Liver (tissue), 9 donors: ENCODE measurements around the gene CDK8. TPM values are rescaled to one million over a fixed set of nuclear protein-coding genes. Genes with fewer than 3 reads are reported as not detected.

Source experiments
- DNase-seq: peaks from one replicate; pipeline ENCODE4 v3.0.0-alpha.2; 2017; ENCODE audit warnings: low spot score
- H3K27ac ChIP-seq, 2 donors: one replicate each; pipeline ENCODE4 v1.7.0; 2013; ENCODE audit warnings: inconsistent platforms in 2 of 2, low read length in 2 of 2, control low read depth in 1 of 2, low read depth in 1 of 2, mild to moderate bottlenecking in 1 of 2
- H3K27me3 ChIP-seq, 4 donors: one replicate each; pipeline versions ENCODE4 v1.6.1 to v1.7.0; 2013; ENCODE audit warnings: low read length in 3 of 4, inconsistent platforms in 1 of 4, mild to moderate bottlenecking in 1 of 4, moderate library complexity in 1 of 4; ENCODE audit not compliant: control insufficient read depth in 4 of 4, insufficient read depth in 4 of 4
- H3K36me3 ChIP-seq, 4 donors: one replicate each; pipeline versions ENCODE4 v1.6.1 to v1.7.0; 2013; ENCODE audit warnings: low read length in 3 of 4, mild to moderate bottlenecking in 3 of 4, low read depth in 1 of 4, moderate library complexity in 1 of 4; ENCODE audit not compliant: control insufficient read depth in 4 of 4, insufficient read depth in 3 of 4
- H3K4me1 ChIP-seq, 4 donors: one replicate each; pipeline versions ENCODE4 v1.6.1 to v1.7.0; 2013; ENCODE audit warnings: low read length in 3 of 4, mild to moderate bottlenecking in 3 of 4, moderate library complexity in 1 of 4; ENCODE audit not compliant: control insufficient read depth in 4 of 4, insufficient read depth in 4 of 4
- H3K4me3 ChIP-seq, 3 donors: one replicate each; pipeline versions ENCODE4 v1.6.1 to v1.7.0; 2013; ENCODE audit warnings: low read length in 3 of 3, control low read depth in 1 of 3, low read depth in 1 of 3, mild to moderate bottlenecking in 1 of 3
- H3K9ac ChIP-seq, 2 donors: one replicate each; pipeline ENCODE4 v1.7.0; 2013; ENCODE audit warnings: low read length in 2 of 2, mild to moderate bottlenecking in 2 of 2, moderate library complexity in 2 of 2, control low read depth in 1 of 2, low read depth in 1 of 2
- H3K9me3 ChIP-seq, 4 donors: one replicate each; pipeline versions ENCODE4 v1.6.1 to v1.7.0; 2013; ENCODE audit warnings: low read length in 3 of 4; ENCODE audit not compliant: control insufficient read depth in 4 of 4
- EGR1 ChIP-seq, 2 donors: IDR thresholded peaks; 2 replicates each; pipeline ENCODE4 v1.6.1; 2016 to 2018; ENCODE audit warnings: antibody characterized with exemption in 2 of 2, low read depth in 2 of 2
- FOXA1 ChIP-seq: IDR thresholded peaks from 2 replicates; pipeline ENCODE4 v1.6.1; 2016; ENCODE audit warnings: antibody characterized with exemption
- FOXA2 ChIP-seq: IDR thresholded peaks from 2 replicates; pipeline ENCODE4 v1.6.1; 2016; ENCODE audit warnings: antibody characterized with exemption
- GABPA ChIP-seq, 2 donors: IDR thresholded peaks in 1 of 2; conservative IDR thresholded peaks in 1 of 2; 2 replicates each; pipeline ENCODE4 v1.6.1; 2016; ENCODE audit warnings: antibody characterized with exemption in 2 of 2, mild to moderate bottlenecking in 1 of 2, moderate library complexity in 1 of 2
- HNF4A ChIP-seq, 2 donors: conservative IDR thresholded peaks; 2 replicates each; pipeline ENCODE4 v1.6.1; 2016; ENCODE audit warnings: antibody characterized with exemption in 2 of 2, mild to moderate bottlenecking in 2 of 2
- HNF4G ChIP-seq: IDR thresholded peaks from 2 replicates; pipeline ENCODE4 v1.6.1; 2016; ENCODE audit warnings: antibody characterized with exemption
- JUND ChIP-seq, 2 donors: IDR thresholded peaks; 2 replicates each; pipeline ENCODE4 v1.6.1; 2016; ENCODE audit warnings: antibody characterized with exemption in 2 of 2
- NR2F2 ChIP-seq: IDR thresholded peaks from 2 replicates; pipeline ENCODE4 v1.6.1; 2016; ENCODE audit warnings: antibody characterized with exemption
- RAD21 ChIP-seq, 2 donors: IDR thresholded peaks; 2 replicates each; pipeline ENCODE4 v1.6.1; 2016; ENCODE audit warnings: antibody characterized with exemption in 2 of 2, mild to moderate bottlenecking in 2 of 2
- RXRA ChIP-seq, 2 donors: IDR thresholded peaks; 2 replicates each; pipeline ENCODE4 v1.6.1; 2017 to 2018; ENCODE audit warnings: antibody characterized with exemption in 2 of 2, mild to moderate bottlenecking in 1 of 2
- SP1 ChIP-seq: IDR thresholded peaks from 2 replicates; pipeline ENCODE4 v1.6.1; 2018; ENCODE audit warnings: antibody characterized with exemption, mild to moderate bottlenecking
- TAF1 ChIP-seq: conservative IDR thresholded peaks from 2 replicates; pipeline ENCODE4 v1.6.1; 2016; ENCODE audit warnings: antibody characterized with exemption, mild to moderate bottlenecking
- YY1 ChIP-seq: IDR thresholded peaks from 2 replicates; pipeline ENCODE4 v1.6.1; 2016; ENCODE audit warnings: antibody characterized with exemption, mild to moderate bottlenecking
- WGBS: extraction: QIAGEN DNeasy Blood & Tissue Kit; methylation state at CpG from one replicate; pipeline ENCODE4 v1.1.7; 2013; 5-methylcytosine and 5-hydroxymethylcytosine counted together
- polyA plus RNA-seq, 2 donors: library from polyadenylated mRNA; stranded (reverse) in 1 of 2; unstranded in 1 of 2; fragments of 200-250 nt in 1 of 2; fragments of >200 nt in 1 of 2; fragmentation: Nextera tagmentation in 1 of 2; extraction: Ambion mirVana in 1 of 2; gene quantifications; one replicate each; pipeline versions ENCODE4 v1.2.1 to v1.2.3, GENCODE V29; 2013 to 2015
- total RNA-seq, 2 donors: library from RNA; depleted of rRNA; stranded (reverse); fragments of >200 nt; gene quantifications; one replicate each; pipeline ENCODE4 v1.2.3, GENCODE V29; 2014
- TF ChIP-seq, protein P1 (sequence below): fragments of 150-350 bp; IDR thresholded peaks from 2 replicates; pipeline ENCODE4 v1.5.1; 2017; ENCODE audit warnings: improper control_type of control experiment, low read depth, low read length; ENCODE audit not compliant: missing input control
- TF ChIP-seq, protein P2 (sequence below): IDR thresholded peaks from 2 replicates; pipeline ENCODE4 v1.6.1; 2016; ENCODE audit warnings: antibody characterized with exemption, mild to moderate bottlenecking
- TF ChIP-seq, protein P3 (sequence below): IDR thresholded peaks from 2 replicates; pipeline ENCODE4 v1.6.1; 2016; ENCODE audit warnings: antibody characterized with exemption
- TF ChIP-seq, protein P4 (sequence below): IDR thresholded peaks from 2 replicates; pipeline ENCODE4 v1.6.1; 2016; ENCODE audit warnings: antibody characterized with exemption
- TF ChIP-seq, protein P5 (sequence below): IDR thresholded peaks from 2 replicates; pipeline ENCODE4 v1.6.1; 2016; ENCODE audit warnings: antibody characterized with exemption
- donor health status: healthy.
- donor health status: healthy.
- donor health status: healthy.
- donor health status: healthy.
- donor health status: healthy.

Gene CDK8
- total and polyA plus RNA-seq, 4 donors = 3.3 to 10.8 (median 6.8) TPM

DNA sequence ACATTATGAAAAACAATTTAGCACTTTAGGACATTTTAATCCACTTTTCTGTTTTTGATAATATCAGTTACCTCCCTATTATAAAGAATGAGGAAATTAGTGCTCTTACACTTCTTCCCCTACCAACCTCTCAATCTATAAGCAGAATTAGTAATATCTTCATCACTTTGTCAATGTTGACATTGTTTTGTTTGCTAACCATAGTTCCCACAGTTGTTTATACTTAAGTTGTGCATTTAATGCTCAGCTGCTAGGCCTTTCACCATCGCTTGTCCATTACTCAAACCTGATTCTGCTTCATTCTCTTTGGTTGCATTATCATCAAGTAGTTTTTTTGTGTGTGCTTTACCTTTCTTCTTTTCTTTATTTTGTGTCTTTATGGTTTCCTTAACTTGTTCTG lies 132.1 kb downstream of the CDK8 start:
- Histone ChIP-seq H3K27ac (no peak overlapping the region), H3K36me3 (peaks cover 4 to 13% (median 8%) of the 10 kb centered on the region in 4 donors), H3K27me3 (no peaks in the 10 kb centered on the region), H3K9me3 (no peaks in the 10 kb centered on the region), H3K9ac (no peak overlapping the region), H3K4me3 (no peak overlapping the region), H3K4me1 (peaks cover 0 to 1% (median 0%) of the 10 kb centered on the region in 4 donors)
- WGBS = 96% methylated on average over 1 of the region's 1 CpG
- TF ChIP-seq RXRA (IDR thresholded peaks at IDR 0.05) (no peak), JUND (IDR thresholded peaks at IDR 0.05) (no peak), NR2F2 (no peak), SP1 (no peak), HNF4A (conservative IDR thresholded peaks at IDR 0.05) (no peak), FOXA1 (no peak), EGR1 (IDR thresholded peaks at IDR 0.05; ENCODE audit: low read depth in 2 of 2) (no peak)
- TF ChIP-seq, protein P1, sequence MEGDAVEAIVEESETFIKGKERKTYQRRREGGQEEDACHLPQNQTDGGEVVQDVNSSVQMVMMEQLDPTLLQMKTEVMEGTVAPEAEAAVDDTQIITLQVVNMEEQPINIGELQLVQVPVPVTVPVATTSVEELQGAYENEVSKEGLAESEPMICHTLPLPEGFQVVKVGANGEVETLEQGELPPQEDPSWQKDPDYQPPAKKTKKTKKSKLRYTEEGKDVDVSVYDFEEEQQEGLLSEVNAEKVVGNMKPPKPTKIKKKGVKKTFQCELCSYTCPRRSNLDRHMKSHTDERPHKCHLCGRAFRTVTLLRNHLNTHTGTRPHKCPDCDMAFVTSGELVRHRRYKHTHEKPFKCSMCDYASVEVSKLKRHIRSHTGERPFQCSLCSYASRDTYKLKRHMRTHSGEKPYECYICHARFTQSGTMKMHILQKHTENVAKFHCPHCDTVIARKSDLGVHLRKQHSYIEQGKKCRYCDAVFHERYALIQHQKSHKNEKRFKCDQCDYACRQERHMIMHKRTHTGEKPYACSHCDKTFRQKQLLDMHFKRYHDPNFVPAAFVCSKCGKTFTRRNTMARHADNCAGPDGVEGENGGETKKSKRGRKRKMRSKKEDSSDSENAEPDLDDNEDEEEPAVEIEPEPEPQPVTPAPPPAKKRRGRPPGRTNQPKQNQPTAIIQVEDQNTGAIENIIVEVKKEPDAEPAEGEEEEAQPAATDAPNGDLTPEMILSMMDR = no peak
- TF ChIP-seq, protein P2, sequence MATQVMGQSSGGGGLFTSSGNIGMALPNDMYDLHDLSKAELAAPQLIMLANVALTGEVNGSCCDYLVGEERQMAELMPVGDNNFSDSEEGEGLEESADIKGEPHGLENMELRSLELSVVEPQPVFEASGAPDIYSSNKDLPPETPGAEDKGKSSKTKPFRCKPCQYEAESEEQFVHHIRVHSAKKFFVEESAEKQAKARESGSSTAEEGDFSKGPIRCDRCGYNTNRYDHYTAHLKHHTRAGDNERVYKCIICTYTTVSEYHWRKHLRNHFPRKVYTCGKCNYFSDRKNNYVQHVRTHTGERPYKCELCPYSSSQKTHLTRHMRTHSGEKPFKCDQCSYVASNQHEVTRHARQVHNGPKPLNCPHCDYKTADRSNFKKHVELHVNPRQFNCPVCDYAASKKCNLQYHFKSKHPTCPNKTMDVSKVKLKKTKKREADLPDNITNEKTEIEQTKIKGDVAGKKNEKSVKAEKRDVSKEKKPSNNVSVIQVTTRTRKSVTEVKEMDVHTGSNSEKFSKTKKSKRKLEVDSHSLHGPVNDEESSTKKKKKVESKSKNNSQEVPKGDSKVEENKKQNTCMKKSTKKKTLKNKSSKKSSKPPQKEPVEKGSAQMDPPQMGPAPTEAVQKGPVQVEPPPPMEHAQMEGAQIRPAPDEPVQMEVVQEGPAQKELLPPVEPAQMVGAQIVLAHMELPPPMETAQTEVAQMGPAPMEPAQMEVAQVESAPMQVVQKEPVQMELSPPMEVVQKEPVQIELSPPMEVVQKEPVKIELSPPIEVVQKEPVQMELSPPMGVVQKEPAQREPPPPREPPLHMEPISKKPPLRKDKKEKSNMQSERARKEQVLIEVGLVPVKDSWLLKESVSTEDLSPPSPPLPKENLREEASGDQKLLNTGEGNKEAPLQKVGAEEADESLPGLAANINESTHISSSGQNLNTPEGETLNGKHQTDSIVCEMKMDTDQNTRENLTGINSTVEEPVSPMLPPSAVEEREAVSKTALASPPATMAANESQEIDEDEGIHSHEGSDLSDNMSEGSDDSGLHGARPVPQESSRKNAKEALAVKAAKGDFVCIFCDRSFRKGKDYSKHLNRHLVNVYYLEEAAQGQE = no peak
- DNase-seq = no peak

DNA sequence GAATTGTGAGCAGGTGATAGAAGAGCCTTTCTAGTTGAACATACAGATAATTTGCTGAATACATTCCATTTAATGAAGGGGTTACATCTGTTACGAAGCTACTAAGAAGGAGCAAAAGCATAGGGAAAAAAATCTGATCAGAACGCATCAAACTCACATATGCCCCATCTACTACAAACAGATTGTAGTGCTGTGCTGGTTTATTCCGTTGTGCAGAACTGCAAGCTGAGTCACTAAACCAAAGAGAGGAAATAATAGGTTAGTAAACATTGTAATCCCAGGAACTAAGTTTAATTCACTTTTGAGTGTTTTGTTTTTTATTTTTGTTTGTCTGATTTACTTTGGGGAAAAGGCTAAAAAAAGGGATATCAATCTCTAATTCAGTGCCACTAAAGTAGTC lies 136.3 kb downstream of the CDK8 start:
- Histone ChIP-seq H3K27me3 (no peaks in the 10 kb centered on the region), H3K4me1 (no peaks in the 10 kb centered on the region), H3K36me3 (peaks cover 4 to 13% (median 9%) of the 10 kb centered on the region in 4 donors), H3K9me3 (no peaks in the 10 kb centered on the region), H3K4me3 (no peak overlapping the region), H3K9ac (no peak overlapping the region), H3K27ac (no peak overlapping the region)
- TF ChIP-seq RXRA (IDR thresholded peaks at IDR 0.05) (no peak), GABPA (IDR thresholded peaks at IDR 0.05 in 1 of 2, conservative IDR thresholded peaks at IDR 0.05 in 1 of 2) (no peak), NR2F2 (no peak), YY1 (no peak), RAD21 (IDR thresholded peaks at IDR 0.05) (no peak), FOXA2 (no peak), TAF1 (no peak), HNF4G (no peak), EGR1 (IDR thresholded peaks at IDR 0.05; ENCODE audit: low read depth in 2 of 2) (no peak), FOXA1 (no peak), SP1 (no peak), JUND (IDR thresholded peaks at IDR 0.05) (no peak), HNF4A (conservative IDR thresholded peaks at IDR 0.05) (no peak)
- TF ChIP-seq, protein P2 = no peak
- TF ChIP-seq, protein P3, sequence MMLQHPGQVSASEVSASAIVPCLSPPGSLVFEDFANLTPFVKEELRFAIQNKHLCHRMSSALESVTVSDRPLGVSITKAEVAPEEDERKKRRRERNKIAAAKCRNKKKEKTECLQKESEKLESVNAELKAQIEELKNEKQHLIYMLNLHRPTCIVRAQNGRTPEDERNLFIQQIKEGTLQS = no peak
- TF ChIP-seq, protein P4, sequence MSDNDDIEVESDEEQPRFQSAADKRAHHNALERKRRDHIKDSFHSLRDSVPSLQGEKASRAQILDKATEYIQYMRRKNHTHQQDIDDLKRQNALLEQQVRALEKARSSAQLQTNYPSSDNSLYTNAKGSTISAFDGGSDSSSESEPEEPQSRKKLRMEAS = no peak
- TF ChIP-seq, protein P5, sequence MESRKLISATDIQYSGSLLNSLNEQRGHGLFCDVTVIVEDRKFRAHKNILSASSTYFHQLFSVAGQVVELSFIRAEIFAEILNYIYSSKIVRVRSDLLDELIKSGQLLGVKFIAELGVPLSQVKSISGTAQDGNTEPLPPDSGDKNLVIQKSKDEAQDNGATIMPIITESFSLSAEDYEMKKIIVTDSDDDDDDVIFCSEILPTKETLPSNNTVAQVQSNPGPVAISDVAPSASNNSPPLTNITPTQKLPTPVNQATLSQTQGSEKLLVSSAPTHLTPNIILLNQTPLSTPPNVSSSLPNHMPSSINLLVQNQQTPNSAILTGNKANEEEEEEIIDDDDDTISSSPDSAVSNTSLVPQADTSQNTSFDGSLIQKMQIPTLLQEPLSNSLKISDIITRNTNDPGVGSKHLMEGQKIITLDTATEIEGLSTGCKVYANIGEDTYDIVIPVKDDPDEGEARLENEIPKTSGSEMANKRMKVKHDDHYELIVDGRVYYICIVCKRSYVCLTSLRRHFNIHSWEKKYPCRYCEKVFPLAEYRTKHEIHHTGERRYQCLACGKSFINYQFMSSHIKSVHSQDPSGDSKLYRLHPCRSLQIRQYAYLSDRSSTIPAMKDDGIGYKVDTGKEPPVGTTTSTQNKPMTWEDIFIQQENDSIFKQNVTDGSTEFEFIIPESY = no peak
- TF ChIP-seq, protein P1 = no peak
- no peak for DNase-seq
- WGBS = 92% methylated on average over 3 of the region's 3 CpGs
